Loucy (cell line): ENCODE measurements around the gene PTGES2.

Experiments
- EZH2phosphoT487 ChIP-seq: fragments of 200-600 bp; IDR thresholded peaks from 2 replicates; pipeline ENCODE4 v1.6.1; 2018; ENCODE audit warnings: antibody characterized with exemption, mild to moderate bottlenecking, moderate library complexity, borderline replicate concordance
- TF ChIP-seq, protein P1 (sequence below): fragments of 200-600 bp; sonication (generic); conservative IDR thresholded peaks from 2 replicates; pipeline ENCODE4 v1.5.1; 2014; ENCODE audit warnings: mild to moderate bottlenecking, antibody characterized with exemption, low read length

- no peak for TF ChIP-seq EZH2phosphoT487
- TF ChIP-seq, protein P1, sequence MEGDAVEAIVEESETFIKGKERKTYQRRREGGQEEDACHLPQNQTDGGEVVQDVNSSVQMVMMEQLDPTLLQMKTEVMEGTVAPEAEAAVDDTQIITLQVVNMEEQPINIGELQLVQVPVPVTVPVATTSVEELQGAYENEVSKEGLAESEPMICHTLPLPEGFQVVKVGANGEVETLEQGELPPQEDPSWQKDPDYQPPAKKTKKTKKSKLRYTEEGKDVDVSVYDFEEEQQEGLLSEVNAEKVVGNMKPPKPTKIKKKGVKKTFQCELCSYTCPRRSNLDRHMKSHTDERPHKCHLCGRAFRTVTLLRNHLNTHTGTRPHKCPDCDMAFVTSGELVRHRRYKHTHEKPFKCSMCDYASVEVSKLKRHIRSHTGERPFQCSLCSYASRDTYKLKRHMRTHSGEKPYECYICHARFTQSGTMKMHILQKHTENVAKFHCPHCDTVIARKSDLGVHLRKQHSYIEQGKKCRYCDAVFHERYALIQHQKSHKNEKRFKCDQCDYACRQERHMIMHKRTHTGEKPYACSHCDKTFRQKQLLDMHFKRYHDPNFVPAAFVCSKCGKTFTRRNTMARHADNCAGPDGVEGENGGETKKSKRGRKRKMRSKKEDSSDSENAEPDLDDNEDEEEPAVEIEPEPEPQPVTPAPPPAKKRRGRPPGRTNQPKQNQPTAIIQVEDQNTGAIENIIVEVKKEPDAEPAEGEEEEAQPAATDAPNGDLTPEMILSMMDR: no peak
These were observed 10.5 kb upstream of the PTGES2 start for GRCh38 chr9:128138001-128138400.
